WTC11 (cell line): ENCODE data around the gene VWF.

Source experiments
- ATF1 ChIP-seq: sonication (generic); formaldehyde crosslinking; IDR thresholded peaks from 2 replicates; pipeline ENCODE4 v1.8.1; 2023; ENCODE audit warnings: mild to moderate bottlenecking, moderate library complexity, missing genetic modification reagents
- CREB1 ChIP-seq: sonication (generic); formaldehyde crosslinking; IDR thresholded peaks from 2 replicates; pipeline ENCODE4 v1.8.0; 2023; ENCODE audit warnings: mild to moderate bottlenecking, missing genetic modification reagents
- JUN ChIP-seq: sonication (generic); formaldehyde crosslinking; IDR thresholded peaks from 2 replicates; pipeline ENCODE4 v1.8.0; 2023; ENCODE audit warnings: mild to moderate bottlenecking, missing genetic modification reagents
- NFE2L1 ChIP-seq: sonication (generic); formaldehyde crosslinking; IDR thresholded peaks from 2 replicates; pipeline ENCODE4 v1.8.1; 2023; ENCODE audit warnings: missing genetic modification reagents
- RELA ChIP-seq: sonication (generic); formaldehyde crosslinking; IDR thresholded peaks from 2 replicates; pipeline ENCODE4 v1.8.1; 2022; ENCODE audit warnings: missing genetic modification reagents, mild to moderate bottlenecking, borderline replicate concordance
- TCF7 ChIP-seq: sonication (generic); formaldehyde crosslinking; IDR thresholded peaks from 2 replicates; pipeline ENCODE4 v1.8.0; 2022; ENCODE audit warnings: mild to moderate bottlenecking, low read depth, missing genetic modification reagents, moderate library complexity
- ZNF138 ChIP-seq: sonication (generic); formaldehyde crosslinking; conservative IDR thresholded peaks from 2 replicates; pipeline ENCODE4 v1.8.1; 2022; ENCODE audit warnings: mild to moderate bottlenecking, moderate library complexity, missing genetic modification reagents
- TF ChIP-seq, protein P1 (sequence below): fragments of 200-600 bp; IDR thresholded peaks from 2 replicates; pipeline ENCODE4 v1.8.0; 2022; ENCODE audit warnings: antibody characterized with exemption
- TF ChIP-seq, protein P2 (sequence below): sonication (generic); formaldehyde crosslinking; IDR thresholded peaks from 2 replicates; pipeline ENCODE4 v1.8.1; 2022; ENCODE audit warnings: low read depth, mild to moderate bottlenecking, moderate library complexity, missing genetic modification reagents, borderline replicate concordance
- TF ChIP-seq, protein P3 (sequence below): sonication (generic); formaldehyde crosslinking; IDR thresholded peaks from 2 replicates; pipeline ENCODE4 v1.8.0; 2022; ENCODE audit warnings: mild to moderate bottlenecking, missing genetic modification reagents
- TF ChIP-seq, protein P4 (sequence below): sonication (generic); formaldehyde crosslinking; IDR thresholded peaks from 2 replicates; pipeline ENCODE4 v1.8.1; 2022; ENCODE audit warnings: low read depth, missing genetic modification reagents, borderline replicate concordance

DNA sequence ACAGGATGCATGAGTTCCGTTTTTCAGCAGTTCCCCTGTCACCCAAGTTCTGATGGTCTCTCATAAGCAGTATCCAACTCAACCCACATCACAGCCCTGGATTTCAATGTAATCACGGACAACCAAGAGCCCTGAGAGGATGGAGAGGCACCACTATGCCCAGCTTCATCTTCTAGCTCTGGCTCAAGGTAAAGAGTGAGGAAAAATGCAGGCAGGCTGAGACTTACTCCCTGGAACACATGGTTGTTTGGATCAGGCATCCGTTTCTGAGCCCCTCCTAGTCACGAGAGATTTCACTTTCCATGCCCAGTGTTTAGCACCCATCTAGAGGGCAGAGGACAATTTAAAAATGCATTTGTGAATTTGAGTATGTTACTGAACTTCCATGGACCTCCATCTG, 224.4 kb downstream of the VWF start:
- TF ChIP-seq, protein P1, sequence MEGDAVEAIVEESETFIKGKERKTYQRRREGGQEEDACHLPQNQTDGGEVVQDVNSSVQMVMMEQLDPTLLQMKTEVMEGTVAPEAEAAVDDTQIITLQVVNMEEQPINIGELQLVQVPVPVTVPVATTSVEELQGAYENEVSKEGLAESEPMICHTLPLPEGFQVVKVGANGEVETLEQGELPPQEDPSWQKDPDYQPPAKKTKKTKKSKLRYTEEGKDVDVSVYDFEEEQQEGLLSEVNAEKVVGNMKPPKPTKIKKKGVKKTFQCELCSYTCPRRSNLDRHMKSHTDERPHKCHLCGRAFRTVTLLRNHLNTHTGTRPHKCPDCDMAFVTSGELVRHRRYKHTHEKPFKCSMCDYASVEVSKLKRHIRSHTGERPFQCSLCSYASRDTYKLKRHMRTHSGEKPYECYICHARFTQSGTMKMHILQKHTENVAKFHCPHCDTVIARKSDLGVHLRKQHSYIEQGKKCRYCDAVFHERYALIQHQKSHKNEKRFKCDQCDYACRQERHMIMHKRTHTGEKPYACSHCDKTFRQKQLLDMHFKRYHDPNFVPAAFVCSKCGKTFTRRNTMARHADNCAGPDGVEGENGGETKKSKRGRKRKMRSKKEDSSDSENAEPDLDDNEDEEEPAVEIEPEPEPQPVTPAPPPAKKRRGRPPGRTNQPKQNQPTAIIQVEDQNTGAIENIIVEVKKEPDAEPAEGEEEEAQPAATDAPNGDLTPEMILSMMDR: no peak
- no peak for TF ChIP-seq JUN (CRISPR knock-in tag)
- TF ChIP-seq ZNF138 (CRISPR knock-in tag): no peak
- TF ChIP-seq ATF1: no peak
- TF ChIP-seq, protein P2, sequence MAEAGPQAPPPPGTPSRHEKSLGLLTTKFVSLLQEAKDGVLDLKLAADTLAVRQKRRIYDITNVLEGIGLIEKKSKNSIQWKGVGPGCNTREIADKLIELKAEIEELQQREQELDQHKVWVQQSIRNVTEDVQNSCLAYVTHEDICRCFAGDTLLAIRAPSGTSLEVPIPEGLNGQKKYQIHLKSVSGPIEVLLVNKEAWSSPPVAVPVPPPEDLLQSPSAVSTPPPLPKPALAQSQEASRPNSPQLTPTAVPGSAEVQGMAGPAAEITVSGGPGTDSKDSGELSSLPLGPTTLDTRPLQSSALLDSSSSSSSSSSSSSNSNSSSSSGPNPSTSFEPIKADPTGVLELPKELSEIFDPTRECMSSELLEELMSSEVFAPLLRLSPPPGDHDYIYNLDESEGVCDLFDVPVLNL (CRISPR knock-in tag): no peak
- TF ChIP-seq RELA (CRISPR knock-in tag): no peak
- no peak for TF ChIP-seq CREB1 (CRISPR knock-in tag)
- TF ChIP-seq, protein P3, sequence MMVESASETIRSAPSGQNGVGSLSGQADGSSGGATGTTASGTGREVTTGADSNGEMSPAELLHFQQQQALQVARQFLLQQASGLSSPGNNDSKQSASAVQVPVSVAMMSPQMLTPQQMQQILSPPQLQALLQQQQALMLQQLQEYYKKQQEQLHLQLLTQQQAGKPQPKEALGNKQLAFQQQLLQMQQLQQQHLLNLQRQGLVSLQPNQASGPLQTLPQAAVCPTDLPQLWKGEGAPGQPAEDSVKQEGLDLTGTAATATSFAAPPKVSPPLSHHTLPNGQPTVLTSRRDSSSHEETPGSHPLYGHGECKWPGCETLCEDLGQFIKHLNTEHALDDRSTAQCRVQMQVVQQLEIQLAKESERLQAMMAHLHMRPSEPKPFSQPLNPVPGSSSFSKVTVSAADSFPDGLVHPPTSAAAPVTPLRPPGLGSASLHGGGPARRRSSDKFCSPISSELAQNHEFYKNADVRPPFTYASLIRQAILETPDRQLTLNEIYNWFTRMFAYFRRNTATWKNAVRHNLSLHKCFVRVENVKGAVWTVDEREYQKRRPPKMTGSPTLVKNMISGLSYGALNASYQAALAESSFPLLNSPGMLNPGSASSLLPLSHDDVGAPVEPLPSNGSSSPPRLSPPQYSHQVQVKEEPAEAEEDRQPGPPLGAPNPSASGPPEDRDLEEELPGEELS (CRISPR knock-in tag): no peak
- no peak for TF ChIP-seq TCF7 (CRISPR knock-in tag)
- TF ChIP-seq, protein P4, sequence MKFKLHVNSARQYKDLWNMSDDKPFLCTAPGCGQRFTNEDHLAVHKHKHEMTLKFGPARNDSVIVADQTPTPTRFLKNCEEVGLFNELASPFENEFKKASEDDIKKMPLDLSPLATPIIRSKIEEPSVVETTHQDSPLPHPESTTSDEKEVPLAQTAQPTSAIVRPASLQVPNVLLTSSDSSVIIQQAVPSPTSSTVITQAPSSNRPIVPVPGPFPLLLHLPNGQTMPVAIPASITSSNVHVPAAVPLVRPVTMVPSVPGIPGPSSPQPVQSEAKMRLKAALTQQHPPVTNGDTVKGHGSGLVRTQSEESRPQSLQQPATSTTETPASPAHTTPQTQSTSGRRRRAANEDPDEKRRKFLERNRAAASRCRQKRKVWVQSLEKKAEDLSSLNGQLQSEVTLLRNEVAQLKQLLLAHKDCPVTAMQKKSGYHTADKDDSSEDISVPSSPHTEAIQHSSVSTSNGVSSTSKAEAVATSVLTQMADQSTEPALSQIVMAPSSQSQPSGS (CRISPR knock-in tag): no peak
- no peak for TF ChIP-seq NFE2L1 (CRISPR knock-in tag)
